ENCODE results near the gene ATP8B1. TPM values are rescaled to one million over a fixed set of nuclear protein-coding genes. Genes with fewer than 3 reads are reported as not detected.

ATP8B1 gene
- total RNA-seq, 1 donor from 2014 or later = 13.1 TPM

GRCh38 chr18:57789759-57790158 is 13.4 kb downstream of the ATP8B1 start:
- Histone ChIP-seq H3K27me3 (ENCODE audit: control insufficient read depth, insufficient read depth, low read length) (no peaks in the 10 kb centered on the region), H3K4me3 (ENCODE audit: low read depth, low read length) (no peak overlapping the region), H3K36me3 (ENCODE audit: control insufficient read depth, insufficient read depth, low read length) (no peaks in the 10 kb centered on the region)
- no peak for TF ChIP-seq CTCF (IDR thresholded peaks at IDR 0.05; ENCODE audit: insufficient read depth, low read length, poor library complexity, severe bottlenecking)
- no peak for DNase-seq (ENCODE audit: low read depth)

- TF ChIP-seq CTCF (IDR thresholded peaks at IDR 0.05; ENCODE audit: insufficient read depth, low read length, poor library complexity, severe bottlenecking) = no peak
- H3K4me3 ChIP-seq (ENCODE audit: low read depth, low read length) = no peak overlapping the region
- no peak for DNase-seq (ENCODE audit: low read depth)
Measured at GRCh38 chr18:57789090-57789489, 14.0 kb downstream of the ATP8B1 start.

GRCh38 chr18:57787068-57787685 is 15.9 kb downstream of the ATP8B1 start:
- no peaks in the 10 kb centered on the region for H3K36me3 ChIP-seq (ENCODE audit: control insufficient read depth, insufficient read depth, low read length)
- no peak overlapping the region for H3K4me3 ChIP-seq (ENCODE audit: low read depth, low read length)
- no peak for TF ChIP-seq CTCF (IDR thresholded peaks at IDR 0.05; ENCODE audit: insufficient read depth, low read length, poor library complexity, severe bottlenecking)
- no peak for DNase-seq (ENCODE audit: low read depth)
- H3K27me3 ChIP-seq (ENCODE audit: control insufficient read depth, insufficient read depth, low read length) = no peaks in the 10 kb centered on the region

More at GRCh38 chr18:57789090-57789489, 14.0 kb downstream of the ATP8B1 start:
- H3K27me3 ChIP-seq (ENCODE audit: control insufficient read depth, insufficient read depth, low read length) = no peaks in the 10 kb centered on the region
- H3K36me3 ChIP-seq (ENCODE audit: control insufficient read depth, insufficient read depth, low read length) = no peaks in the 10 kb centered on the region

- no peak for DNase-seq (ENCODE audit: low read depth)
- H3K27me3 ChIP-seq (ENCODE audit: control insufficient read depth, insufficient read depth, low read length) = no peaks in the 10 kb centered on the region
- H3K36me3 ChIP-seq (ENCODE audit: control insufficient read depth, insufficient read depth, low read length) = no peaks in the 10 kb centered on the region
- H3K4me3 ChIP-seq (ENCODE audit: low read depth, low read length) = no peak overlapping the region
- no peak for TF ChIP-seq CTCF (IDR thresholded peaks at IDR 0.05; ENCODE audit: insufficient read depth, low read length, poor library complexity, severe bottlenecking)
Measured at GRCh38 chr18:57785751-57786437, 17.2 kb downstream of the ATP8B1 start.

GRCh38 chr18:57784801-57785114 is 18.4 kb downstream of the ATP8B1 start:
- TF ChIP-seq CTCF (IDR thresholded peaks at IDR 0.05; ENCODE audit: insufficient read depth, low read length, poor library complexity, severe bottlenecking) = no peak
- Histone ChIP-seq H3K27me3 (ENCODE audit: control insufficient read depth, insufficient read depth, low read length) (no peaks in the 10 kb centered on the region), H3K4me3 (ENCODE audit: low read depth, low read length) (no peak overlapping the region), H3K36me3 (ENCODE audit: control insufficient read depth, insufficient read depth, low read length) (no peaks in the 10 kb centered on the region)
- DNase-seq (ENCODE audit: low read depth) = no peak

All from kidney epithelial cell (primary cell).